HG03565 (cell line): ENCODE data around the gene PLS1.

Experiments
- ATAC-seq: cut with Tn5 transposase; IDR thresholded peaks from one replicate; pipeline ENCODE4 v1.9.1; 2021; ENCODE audit warnings: mild to moderate bottlenecking, moderate library complexity; ENCODE audit not compliant: unreplicated experiment

Gene PLS1

DNA sequence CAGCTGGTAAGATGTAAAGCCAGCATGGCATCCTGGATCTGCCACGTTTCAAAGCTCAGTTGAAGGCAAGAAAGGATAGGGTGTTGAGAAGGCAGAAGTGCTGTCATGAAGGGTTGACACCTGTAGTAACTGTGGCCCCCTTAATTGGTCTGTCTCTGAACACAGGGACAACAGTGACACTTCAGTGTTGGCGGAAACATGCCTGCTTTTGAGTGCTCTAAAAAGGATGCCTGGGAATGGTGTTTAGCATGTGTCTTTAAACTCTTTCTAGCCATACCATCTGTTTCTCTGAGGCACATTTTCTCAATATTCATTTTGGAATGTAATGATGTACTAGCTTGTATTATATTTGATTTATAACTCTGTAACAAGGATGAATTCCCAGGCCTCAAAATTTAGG is 42.1 kb downstream of the PLS1 start:
- ATAC-seq = no peak

DNA sequence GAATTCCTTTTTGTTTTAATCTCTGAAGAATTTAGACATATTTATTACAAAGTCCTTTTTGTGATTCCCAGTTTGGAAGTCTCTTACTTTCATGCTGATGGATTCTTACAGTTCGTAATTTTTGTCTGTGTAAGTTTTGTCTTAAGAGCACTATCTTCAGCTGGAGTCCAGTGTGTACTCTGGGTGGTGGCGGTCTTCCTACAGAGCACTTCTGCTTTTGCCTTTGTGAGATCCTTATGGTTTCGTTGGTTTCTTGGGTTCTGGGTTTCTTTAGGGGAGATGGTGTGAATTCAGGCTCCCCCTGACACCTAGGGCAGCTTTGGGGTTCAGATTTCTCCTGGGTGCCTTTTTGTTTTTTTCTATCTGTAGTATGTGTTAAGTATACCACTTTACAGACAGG is 45.3 kb downstream of the PLS1 start:
- ATAC-seq = no peak

- no peak for ATAC-seq
Observed at GRCh38 chr3:142642956-142643355, 46.8 kb downstream of the PLS1 start.

GRCh38 chr3:142644502-142644901 is 48.3 kb downstream of the PLS1 start:
- ATAC-seq = no peak

DNA sequence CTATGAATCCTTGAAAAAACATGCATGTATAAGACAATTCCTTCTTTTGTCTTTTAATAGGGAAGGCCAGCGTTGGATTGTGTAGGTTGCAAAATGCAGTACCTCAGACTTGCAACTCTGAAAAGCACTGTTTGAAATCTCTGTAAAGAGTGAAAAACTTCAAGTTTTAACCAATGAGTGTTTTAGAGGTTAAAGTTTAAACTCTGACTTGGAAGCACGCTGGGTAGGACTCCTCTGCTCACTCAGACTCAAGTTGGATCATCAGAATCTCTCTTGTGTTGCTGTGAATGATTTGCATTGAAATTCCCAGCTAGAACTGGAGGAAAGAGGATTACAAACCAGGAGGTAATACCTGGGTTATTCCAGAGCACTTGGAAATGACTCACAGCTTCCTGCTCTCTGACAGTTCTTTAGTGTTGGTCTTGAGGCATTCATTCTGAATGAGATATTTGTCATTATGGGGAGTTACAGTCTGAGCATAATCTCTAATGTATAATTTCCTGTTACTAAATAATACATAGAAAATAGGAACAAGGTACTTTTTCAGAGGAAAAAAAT is 49.1 kb downstream of the PLS1 start:
- no peak for ATAC-seq

DNA sequence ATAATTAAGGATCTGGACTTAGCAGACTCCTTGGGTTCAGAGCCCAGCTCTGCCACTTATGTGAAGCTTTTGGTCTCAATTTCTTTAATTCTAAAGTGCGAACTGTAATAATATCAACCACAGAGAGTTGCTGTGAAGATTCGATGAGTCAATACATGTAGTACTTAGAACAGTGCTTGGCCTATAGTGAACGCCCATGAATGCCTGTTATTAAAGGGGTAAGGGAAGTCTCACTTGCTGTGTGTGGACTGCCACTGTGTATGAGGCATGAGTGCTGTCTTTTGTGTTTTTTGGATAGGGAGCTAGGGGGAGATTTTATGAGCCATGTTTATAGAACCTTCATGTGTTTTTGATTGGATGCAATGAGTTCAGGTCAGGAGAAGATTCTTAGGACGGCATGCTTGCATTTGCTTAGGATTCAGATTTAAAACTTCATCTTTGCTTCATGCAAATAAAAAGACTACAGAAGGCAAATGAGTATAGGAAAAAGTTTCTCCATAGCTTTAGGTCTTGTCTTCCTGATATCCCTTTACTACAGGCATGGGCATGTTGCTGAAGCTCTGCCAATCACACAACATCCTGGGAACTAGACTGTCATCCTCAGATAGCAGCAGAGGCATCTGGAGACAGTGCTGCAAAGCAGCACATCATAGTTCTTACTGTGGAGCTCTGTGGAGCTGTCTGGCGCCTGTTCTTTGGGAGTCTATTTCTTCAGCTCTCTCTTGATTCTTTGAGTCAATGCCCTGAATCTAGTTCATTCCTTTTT is 50.0 kb downstream of the PLS1 start:
- no peak for ATAC-seq

DNA sequence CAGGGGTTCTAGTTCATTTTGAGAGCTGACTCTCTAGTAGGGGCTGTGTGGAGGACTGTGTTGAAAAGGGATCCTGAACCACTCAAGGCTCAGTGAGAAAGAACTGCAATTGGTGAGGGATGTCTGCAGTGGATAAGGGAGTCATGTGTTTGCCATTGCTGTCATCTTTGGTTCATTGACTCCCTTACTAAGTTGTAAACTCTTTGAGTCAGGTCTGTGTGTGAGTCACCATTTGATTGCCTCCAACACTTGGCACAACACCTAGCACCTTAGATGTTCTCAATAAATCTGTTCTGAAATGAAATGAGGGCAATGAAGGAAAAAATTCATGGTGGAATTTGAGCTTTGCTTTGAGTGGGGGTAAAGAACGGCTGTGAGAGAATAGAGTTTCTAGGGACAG is 51.7 kb downstream of the PLS1 start:
- ATAC-seq = no peak

DNA sequence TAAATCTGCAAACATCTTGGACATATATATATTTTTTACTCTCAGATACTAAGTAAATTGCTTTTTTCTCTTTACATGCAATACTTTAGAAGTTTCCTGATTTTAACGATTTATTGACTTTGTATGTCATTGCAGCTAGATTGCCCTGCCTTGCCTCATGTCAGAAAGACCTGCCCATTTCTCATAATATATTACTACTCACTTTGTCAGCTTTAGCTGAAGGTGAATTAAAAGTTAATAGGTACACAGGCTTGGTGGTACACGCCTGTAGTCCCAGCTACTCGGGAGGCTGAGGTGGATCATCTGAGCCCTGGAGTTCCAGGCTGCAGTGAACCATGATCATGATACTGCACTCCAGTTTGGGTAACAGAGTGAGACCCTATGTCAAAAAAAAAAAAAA is 52.8 kb downstream of the PLS1 start:
- no peak for ATAC-seq

- no peak for ATAC-seq
Observed at GRCh38 chr3:142650001-142650693, 54.0 kb downstream of the PLS1 start.

DNA sequence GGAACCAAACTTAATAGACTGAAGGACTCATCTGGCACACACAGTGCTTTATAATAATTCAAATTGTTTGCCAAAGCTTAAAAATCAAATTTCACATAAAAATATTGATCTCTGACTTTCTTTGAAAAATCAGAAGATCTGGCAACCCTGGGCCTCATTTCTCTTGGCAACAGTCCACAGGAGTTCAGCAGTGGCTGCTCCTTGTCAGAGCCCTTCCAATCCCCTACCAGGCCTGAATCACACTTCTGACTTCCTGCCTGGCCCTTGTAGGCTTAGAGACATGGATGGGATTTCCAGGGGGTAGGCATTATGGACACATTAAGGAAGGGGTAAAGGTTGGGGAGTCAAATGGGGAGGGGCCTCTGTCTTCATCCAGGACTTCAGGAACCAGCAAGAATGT is 55.5 kb downstream of the PLS1 start:
- ATAC-seq = no peak

DNA sequence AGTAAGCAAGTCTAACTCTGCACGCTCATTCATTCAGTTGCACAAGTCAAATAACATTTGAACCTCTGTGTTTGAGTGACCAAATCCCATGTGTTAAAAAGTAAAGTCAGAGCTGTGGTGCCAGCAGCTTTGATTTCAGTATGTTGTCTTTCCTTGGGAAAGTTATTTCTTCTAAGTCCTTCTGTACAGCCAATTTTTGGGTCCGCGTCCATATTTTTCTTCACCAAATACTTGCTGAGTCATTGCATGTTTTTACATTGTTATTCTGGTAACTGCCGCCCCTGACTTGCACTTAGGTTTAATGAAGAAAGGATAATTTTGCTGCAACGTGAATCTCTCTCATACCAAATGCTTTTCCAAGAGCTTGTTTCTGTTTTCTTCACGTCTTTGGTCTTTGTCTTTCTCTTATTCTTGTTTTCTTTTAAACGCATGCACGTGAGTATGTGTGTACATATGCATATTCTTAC is 56.7 kb downstream of the PLS1 start:
- ATAC-seq = no peak

DNA sequence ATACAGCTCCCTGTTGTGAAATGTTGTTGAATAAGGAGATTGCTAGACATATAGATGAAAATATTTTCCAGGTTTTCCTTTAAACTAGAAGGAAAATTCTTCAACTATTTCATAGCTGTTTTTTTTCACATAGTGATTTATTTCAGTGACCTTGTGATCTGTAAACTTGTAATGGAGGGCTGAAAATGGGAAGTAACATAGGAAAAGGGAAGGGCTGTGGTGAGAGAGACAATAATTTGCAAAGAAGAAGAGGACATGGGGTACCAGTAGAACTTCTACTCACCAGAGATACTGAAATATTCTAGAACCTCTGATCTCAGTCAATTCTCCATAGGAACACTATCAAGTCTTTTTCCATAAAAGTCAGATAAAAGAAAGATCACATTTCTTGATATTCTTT is 60.4 kb downstream of the PLS1 start:
- ATAC-seq = no peak

DNA sequence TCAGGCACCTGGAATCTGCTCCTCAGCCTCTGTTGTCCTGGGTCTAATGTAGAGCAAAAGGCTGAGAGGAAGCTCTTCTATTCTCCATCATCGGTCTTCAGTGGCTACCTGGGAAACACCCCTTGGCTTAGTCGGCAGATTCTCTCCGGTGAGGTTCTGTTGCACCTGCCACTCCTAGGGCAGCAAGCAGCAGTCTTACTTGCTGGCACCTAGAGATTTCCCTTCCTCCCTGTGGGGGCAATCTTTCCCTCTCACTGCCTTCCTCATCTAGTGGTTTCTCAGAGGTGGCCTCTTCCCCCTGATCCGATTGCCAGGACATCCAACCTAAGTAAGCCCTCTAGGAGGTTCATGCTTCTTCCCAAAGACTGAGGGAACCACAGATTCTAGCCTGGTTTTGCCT is 60.8 kb downstream of the PLS1 start:
- ATAC-seq = no peak

DNA sequence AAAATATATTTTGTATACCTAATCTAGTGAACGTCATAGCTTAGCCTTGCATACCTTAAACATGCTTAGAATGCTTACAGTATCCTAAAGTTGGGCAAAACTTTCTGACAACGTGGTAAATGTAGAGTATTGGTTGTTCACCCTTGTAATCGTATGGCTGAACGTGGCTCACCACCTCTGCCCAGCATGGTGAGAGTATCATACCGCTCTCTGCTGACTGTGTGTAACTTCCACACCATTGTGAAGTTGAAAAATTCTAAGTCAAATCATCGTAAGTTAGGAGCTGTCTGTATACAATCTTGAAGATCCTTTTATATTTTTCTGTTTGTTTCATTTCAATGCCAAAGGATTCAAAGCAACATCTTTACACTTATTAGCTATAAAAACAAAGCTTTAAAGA is 64.2 kb downstream of the PLS1 start:
- ATAC-seq = no peak

DNA sequence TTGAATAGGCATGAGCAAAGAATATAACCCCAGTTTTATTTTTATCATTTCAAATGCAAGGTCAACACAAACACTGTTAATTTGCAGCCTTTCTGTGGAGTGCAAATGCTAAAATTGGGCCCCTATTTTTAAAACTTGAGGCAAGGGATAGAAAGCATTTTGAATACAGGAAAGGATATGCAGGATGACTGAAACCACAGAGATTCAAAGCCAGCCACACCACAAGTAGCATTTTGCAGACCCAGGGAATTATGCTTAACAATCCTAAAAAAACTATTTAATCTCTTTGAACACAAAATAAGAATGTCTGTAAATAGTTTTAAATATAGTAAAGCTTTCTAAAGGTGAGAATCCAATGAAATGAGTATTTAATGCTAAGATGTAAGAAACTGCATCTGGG is 64.7 kb downstream of the PLS1 start:
- ATAC-seq = no peak

GRCh38 chr3:142663865-142664264 is 67.7 kb downstream of the PLS1 start:
- ATAC-seq = no peak

- ATAC-seq = no peak
Observed at GRCh38 chr3:142664311-142664710, 68.1 kb downstream of the PLS1 start.

DNA sequence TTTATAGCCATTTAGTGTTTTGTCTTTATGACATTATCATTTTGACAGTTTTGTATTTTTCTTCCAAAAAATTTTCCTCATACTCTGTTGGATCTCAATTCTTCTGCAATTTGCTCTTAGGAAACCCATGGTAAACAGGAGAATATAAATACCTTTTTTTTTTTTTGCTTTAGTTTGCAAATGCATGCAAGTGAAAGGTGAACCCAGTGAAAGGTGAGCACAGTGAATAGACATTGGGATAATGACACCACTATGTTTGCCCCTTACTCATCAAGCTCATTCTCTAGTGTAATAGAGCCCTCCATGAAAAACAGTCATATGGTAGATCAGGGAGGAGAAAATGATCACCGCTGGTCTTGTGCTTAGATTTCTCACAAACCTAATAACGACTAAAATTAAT is 68.6 kb downstream of the PLS1 start:
- no peak for ATAC-seq

DNA sequence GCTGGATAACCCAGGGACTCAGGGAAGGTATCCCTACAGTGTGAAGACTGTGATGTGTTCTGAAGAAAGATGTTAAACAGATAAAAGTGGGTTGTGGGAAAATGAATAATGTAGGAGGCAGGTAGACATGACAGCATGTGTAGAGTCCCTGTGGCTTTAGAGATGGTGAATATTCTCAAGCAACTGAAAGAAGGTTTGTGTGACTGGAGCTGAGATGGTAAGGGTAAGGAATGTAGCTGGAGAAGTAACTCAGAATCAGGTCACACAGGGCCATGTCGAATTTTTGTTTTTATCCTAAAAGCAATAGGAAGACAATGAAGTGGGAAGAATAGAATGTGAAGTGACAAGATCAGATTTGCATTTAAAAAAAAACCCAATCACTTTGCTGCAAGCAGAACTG is 73.9 kb downstream of the PLS1 start:
- no peak for ATAC-seq

DNA sequence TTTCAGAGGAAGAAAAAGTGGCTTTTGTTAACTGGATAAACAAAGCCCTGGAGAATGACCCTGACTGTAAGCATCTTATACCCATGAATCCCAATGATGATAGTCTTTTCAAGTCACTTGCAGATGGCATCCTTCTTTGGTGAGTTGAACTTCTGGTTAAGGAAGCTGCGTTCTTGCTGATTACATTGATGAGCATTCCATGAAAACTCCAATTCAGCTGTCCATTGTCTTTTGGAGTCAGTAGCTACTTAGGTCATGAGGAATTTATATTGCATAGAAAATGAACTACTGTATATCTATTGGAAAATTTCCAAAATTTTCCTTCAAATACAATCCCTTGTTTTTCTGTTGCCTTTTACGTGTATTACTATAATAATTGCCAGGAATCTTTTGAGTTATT is 80.0 kb downstream of the PLS1 start:
- no peak for ATAC-seq

DNA sequence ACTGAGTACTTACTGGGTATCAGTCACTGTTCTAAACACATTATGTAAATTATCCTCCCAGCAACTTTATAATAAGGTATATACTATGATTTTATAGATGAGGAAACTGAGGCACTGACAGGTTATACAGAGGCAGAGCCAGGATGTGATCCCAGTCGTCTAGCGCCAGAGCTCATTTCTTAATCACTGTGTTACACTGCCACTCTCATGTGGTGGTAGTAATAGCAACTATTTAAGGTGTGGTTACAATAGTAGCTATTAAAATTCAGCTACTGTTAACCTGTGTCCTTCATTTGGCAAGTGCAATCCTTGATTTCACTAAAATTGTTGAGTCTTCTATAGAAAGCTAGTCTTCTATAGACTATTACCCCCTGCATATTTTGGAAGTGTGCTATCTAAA is 84.5 kb downstream of the PLS1 start:
- ATAC-seq = no peak

- no peak for ATAC-seq
Observed at GRCh38 chr3:142690613-142691012, 94.4 kb downstream of the PLS1 start.
